GM23248 (cell line): Measurements from ENCODE around the gene SORT1.

ENCODE experiments used
- EZH2 ChIP-seq: fragments of 200-600 bp; sonication (generic); IDR thresholded peaks from 2 replicates; pipeline ENCODE4 v1.6.1; 2018; ENCODE audit warnings: antibody characterized with exemption, mild to moderate bottlenecking; ENCODE audit not compliant: insufficient read depth, poor library complexity, severe bottlenecking
- EZH2phosphoT487 ChIP-seq: fragments of 200-600 bp; sonication (generic); IDR thresholded peaks from 2 replicates; pipeline ENCODE4 v1.6.1; 2018; ENCODE audit warnings: antibody characterized with exemption, moderate library complexity, mild to moderate bottlenecking, low read depth; ENCODE audit not compliant: insufficient read depth

DNA sequence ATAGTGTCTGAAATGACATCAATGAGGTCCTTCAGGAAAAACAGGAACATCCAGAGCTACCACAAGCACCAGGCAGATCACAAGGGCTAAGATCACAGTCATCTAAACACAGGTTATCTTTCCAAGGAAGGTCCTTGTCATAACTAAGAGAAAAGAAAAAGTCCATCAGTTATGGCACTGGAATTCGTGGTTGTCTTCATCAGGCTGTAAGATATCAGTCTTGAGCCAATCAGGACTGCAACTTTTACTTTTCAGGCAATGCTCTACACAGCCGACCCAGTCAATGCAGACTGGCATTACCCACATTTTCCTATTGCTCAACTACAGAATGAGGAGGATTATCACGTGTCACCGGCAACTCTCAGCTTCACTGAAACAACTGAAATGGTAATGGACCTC lies 26.4 kb downstream of the SORT1 start:
- TF ChIP-seq EZH2phosphoT487 (no peak), EZH2 (no peak)
